GM10266 (cell line): Measurements from ENCODE around the gene ITFG1.
"Not testable (repeated sequence)": the region's sequence is repeated elsewhere in the genome, so short reads cannot be mapped to it uniquely, and the experiment has no call there.

Source experiments
- DNase-seq: peaks from one replicate; pipeline ENCODE4 v3.0.0; 2012; ENCODE audit errors: extremely low spot score
- CTCF ChIP-seq: IDR thresholded peaks from 2 replicates; pipeline ENCODE4 v1.5.1; 2012; ENCODE audit warnings: mild to moderate bottlenecking, low read depth; ENCODE audit not compliant: control insufficient read depth, insufficient read depth; ENCODE audit errors: missing control alignments

The ITFG1 gene

GRCh38 chr16:47483616-47484015 is 22.8 kb upstream of the ITFG1 start:
- no peak for DNase-seq
- no peak for TF ChIP-seq CTCF

GRCh38 chr16:47481698-47482374 is 21.0 kb upstream of the ITFG1 start:
- TF ChIP-seq CTCF = no peak
- no peak for DNase-seq

- no peak for TF ChIP-seq CTCF
- no peak for DNase-seq
Observed at GRCh38 chr16:47480410-47480809, 19.5 kb upstream of the ITFG1 start.

- TF ChIP-seq CTCF = no peak
- no peak for DNase-seq
Observed at GRCh38 chr16:47477679-47478078, 16.8 kb upstream of the ITFG1 start.

GRCh38 chr16:47476654-47477345 is 15.9 kb upstream of the ITFG1 start:
- no peak for TF ChIP-seq CTCF
- no peak for DNase-seq

- no peak for TF ChIP-seq CTCF
- DNase-seq = no peak
Observed at GRCh38 chr16:47475786-47476185, 14.9 kb upstream of the ITFG1 start.

- TF ChIP-seq CTCF = no peak
- no peak for DNase-seq
Observed at GRCh38 chr16:47473792-47474191, 12.9 kb upstream of the ITFG1 start.

- not testable (repeated sequence) for DNase-seq
Observed at GRCh38 chr16:47473004-47473403, 12.1 kb upstream of the ITFG1 start.
